GM19455 (cell line): ENCODE results near the gene FRMPD1.

ENCODE experiments used
- ATAC-seq: cut with Tn5 transposase; IDR thresholded peaks from one replicate; pipeline ENCODE4 v1.9.1; 2021; ENCODE audit not compliant: unreplicated experiment

Gene FRMPD1

GRCh38 chr9:37769306-37769705 lies 118.6 kb downstream of the FRMPD1 start:
- ATAC-seq, result no peak

- ATAC-seq, result no peak
Measured at GRCh38 chr9:37769995-37770394, 119.2 kb downstream of the FRMPD1 start.

GRCh38 chr9:37775216-37775919 lies 124.6 kb downstream of the FRMPD1 start:
- no peak for ATAC-seq

- ATAC-seq, result no peak
Measured at GRCh38 chr9:37776328-37776727, 125.6 kb downstream of the FRMPD1 start.

- ATAC-seq, result no peak
Measured at GRCh38 chr9:37778534-37778933, 127.8 kb downstream of the FRMPD1 start.

GRCh38 chr9:37784291-37784615 lies 133.5 kb downstream of the FRMPD1 start:
- ATAC-seq, result no peak

- peak; percentile 94 for ATAC-seq
Measured at GRCh38 chr9:37784616-37785483, 134.1 kb downstream of the FRMPD1 start, which contains the start of gene EXOSC3. TSS of gene EXOSC3 (minus strand) at chr9:37785064. CDS start at chr9:37785044, 20 bp downstream.

GRCh38 chr9:37787059-37787458 lies 136.3 kb downstream of the FRMPD1 start:
- no peak for ATAC-seq

- no peak for ATAC-seq
Measured at GRCh38 chr9:37788332-37788731, 137.6 kb downstream of the FRMPD1 start.

- ATAC-seq, result no peak
Measured at GRCh38 chr9:37790096-37790495, 139.3 kb downstream of the FRMPD1 start.

- no peak for ATAC-seq
Measured at GRCh38 chr9:37792122-37792521, 141.4 kb downstream of the FRMPD1 start.

GRCh38 chr9:37796232-37796631 lies 145.5 kb downstream of the FRMPD1 start:
- no peak for ATAC-seq
